Activated T-cell treated with anti-CD3 and anti-CD28 coated beads, Interleukin-2, amount 50 U/mL, for 72 hours (primary cell): Measurements from ENCODE around the gene TLR8. TPM values are rescaled to one million over a fixed set of nuclear protein-coding genes. Genes with fewer than 3 reads are reported as not detected.
A peak's percentile ranks its signal among the peaks of the same experiment; 100 is the strongest.
"Not testable (repeated sequence)": the region's sequence is repeated elsewhere in the genome, so short reads cannot be mapped to it uniquely, and the experiment has no call there.

ENCODE experiments used
- ATAC-seq, 2 donors: fragments of 150-1000 bp; cut with Tn5 transposase; replicated peaks in 1 of 2; 2 replicates each; pipeline ENCODE4 v1.10.0; 2021; ENCODE audit warnings: moderate library complexity in 2 of 2, mild to moderate bottlenecking in 1 of 2
- DNase-seq, 2 donors: peaks; one replicate each; pipeline ENCODE4 v3.0.0; 2021 to 2022; ENCODE audit warnings: mixed read lengths in 1 of 2
- H3K27ac Mint-ChIP-seq: one replicate; pipeline ENCODE4 v1.8.0; 2022; ENCODE audit warnings: mild to moderate bottlenecking, moderate library complexity, mixed read lengths
- H3K27me3 Mint-ChIP-seq: one replicate; pipeline ENCODE4 v1.8.0; 2022; ENCODE audit warnings: low read depth, mixed read lengths
- H3K36me3 Mint-ChIP-seq, 2 donors: one replicate each; pipeline ENCODE4 v1.8.0; 2022; ENCODE audit warnings: mixed read lengths in 2 of 2, mild to moderate bottlenecking in 1 of 2; ENCODE audit not compliant: insufficient read depth in 2 of 2
- H3K4me1 Mint-ChIP-seq: one replicate; pipeline ENCODE4 v1.8.0; 2022; ENCODE audit warnings: low read depth, mixed read lengths
- H3K4me3 Mint-ChIP-seq, 2 donors: one replicate each; pipeline ENCODE4 v1.8.0; 2022; ENCODE audit warnings: mild to moderate bottlenecking in 2 of 2, mixed read lengths in 2 of 2, moderate library complexity in 2 of 2
- H3K9me3 Mint-ChIP-seq, 2 donors: one replicate each; pipeline ENCODE4 v1.8.0; 2022; ENCODE audit warnings: mixed read lengths in 2 of 2
- total RNA-seq, 2 donors: library from RNA; stranded (reverse); gene quantifications; one replicate each; pipeline ENCODE4 v1.2.3, GENCODE V29; 2022

The TLR8 gene
- total RNA-seq, 2 donors from 2014 or later, result not detected

DNA sequence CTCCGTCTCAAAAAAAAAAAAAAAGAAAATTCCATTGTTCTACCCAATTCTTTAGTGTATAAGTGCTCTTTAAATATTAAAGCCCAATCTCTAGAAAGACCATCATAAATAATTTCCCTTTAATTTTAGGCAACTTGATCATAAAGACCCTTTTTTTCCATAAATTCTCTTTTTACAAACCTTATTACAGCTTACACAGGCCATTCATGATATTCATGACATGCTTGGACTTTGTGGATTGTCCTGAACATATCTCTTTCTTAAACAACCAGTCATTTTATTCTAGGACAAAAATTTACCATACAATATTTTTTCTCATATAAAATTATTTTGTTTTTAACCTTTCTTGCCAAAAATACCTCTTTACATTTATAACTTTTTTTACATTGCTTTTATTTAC lies 30.5 kb downstream of the TLR8 start:
- Mint-ChIP-seq H3K27ac (no peak overlapping the region), H3K4me1 (no peaks in the 10 kb centered on the region), H3K9me3 (peaks cover 0 to 5% of the 10 kb centered on the region in 2 donors), H3K4me3 (no peak overlapping the region), H3K27me3 (peaks cover 61% of the 10 kb centered on the region), H3K36me3 (peaks cover 0 to 11% of the 10 kb centered on the region in 2 donors)
- ATAC-seq, result no peak
- DNase-seq, result no peak

DNA sequence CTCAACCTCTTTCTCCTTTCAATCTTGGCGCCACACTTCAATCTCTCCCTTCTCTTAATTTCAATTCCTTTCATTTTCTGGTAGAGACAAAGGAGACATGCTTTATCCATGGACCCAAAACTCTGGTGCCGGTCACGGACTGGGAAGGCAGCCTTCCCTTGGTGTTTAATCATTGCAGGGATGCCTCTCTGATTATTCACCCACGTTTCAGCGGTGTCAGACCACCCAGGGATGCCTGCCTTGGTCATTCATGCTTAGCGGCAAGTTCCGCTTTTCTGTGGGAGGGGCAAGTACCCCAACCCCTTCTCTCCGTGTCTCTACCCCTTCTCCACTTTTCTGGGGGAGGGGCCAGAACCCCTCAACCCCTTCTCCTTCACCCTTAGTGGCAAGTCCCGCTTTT lies 34.1 kb downstream of the TLR8 start:
- Mint-ChIP-seq H3K36me3 (peaks cover 0 to 11% of the 10 kb centered on the region in 2 donors), H3K27me3 (peaks cover 64% of the 10 kb centered on the region)
- not testable (repeated sequence) for ATAC-seq, H3K4me3 Mint-ChIP-seq, H3K4me1 Mint-ChIP-seq, DNase-seq, H3K9me3 Mint-ChIP-seq, H3K27ac Mint-ChIP-seq

GRCh38 chrX:12943592-12943991 lies 37.2 kb downstream of the TLR8 start:
- H3K4me1 Mint-ChIP-seq, result peaks cover 28% of the 10 kb centered on the region
- H3K36me3 Mint-ChIP-seq, result peaks cover 0 to 11% of the 10 kb centered on the region in 2 donors
- not testable (repeated sequence) for ATAC-seq, H3K27ac Mint-ChIP-seq, H3K9me3 Mint-ChIP-seq, DNase-seq, H3K4me3 Mint-ChIP-seq
- peaks cover 60% of the 10 kb centered on the region for H3K27me3 Mint-ChIP-seq

- peaks cover 52% of the 10 kb centered on the region for H3K27me3 Mint-ChIP-seq
- H3K4me1 Mint-ChIP-seq, result peaks cover 36% of the 10 kb centered on the region
- DNase-seq, H3K9me3 Mint-ChIP-seq, H3K4me3 Mint-ChIP-seq, ATAC-seq: not testable (repeated sequence)
- peaks cover 0 to 11% of the 10 kb centered on the region in 2 donors for H3K36me3 Mint-ChIP-seq
- peak overlapping the region; percentile 85 for H3K27ac Mint-ChIP-seq
Observed at GRCh38 chrX:12944452-12944851, 38.0 kb downstream of the TLR8 start.

DNA sequence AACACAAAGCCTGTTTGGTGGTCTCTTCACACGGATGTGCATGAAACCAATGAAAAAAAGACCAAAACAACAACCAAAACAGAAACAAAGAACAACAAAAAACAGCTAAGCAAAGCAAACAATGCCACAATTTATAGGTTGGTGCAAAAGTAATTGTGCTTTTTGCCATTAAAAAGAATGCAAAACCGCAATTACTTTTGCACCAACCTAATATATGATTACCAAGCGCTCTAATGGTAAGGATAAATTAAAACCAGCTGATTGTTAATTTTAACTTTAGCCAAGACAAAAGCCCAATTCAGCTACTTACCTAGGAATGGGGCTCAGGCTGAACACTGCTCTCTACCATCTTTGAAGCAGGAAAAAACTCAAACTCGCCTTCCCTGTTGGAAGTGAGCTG lies 39.1 kb downstream of the TLR8 start:
- H3K4me3 Mint-ChIP-seq, result no peak overlapping the region
- no peak overlapping the region for H3K27ac Mint-ChIP-seq
- H3K4me1 Mint-ChIP-seq, result peaks cover 47% of the 10 kb centered on the region
- H3K36me3 Mint-ChIP-seq, result peaks cover 0 to 6% of the 10 kb centered on the region in 2 donors
- peaks cover 41% of the 10 kb centered on the region for H3K27me3 Mint-ChIP-seq
- peaks cover 0 to 3% of the 10 kb centered on the region in 2 donors for H3K9me3 Mint-ChIP-seq
- ATAC-seq (no peak), DNase-seq (no peak)

GRCh38 chrX:12946406-12946805 lies 40.0 kb downstream of the TLR8 start:
- Mint-ChIP-seq H3K4me1 (peaks cover 56% of the 10 kb centered on the region), H3K9me3 (no peaks in the 10 kb centered on the region), H3K4me3 (peak overlapping the region in 1 of 2 donors; percentile 90), H3K27me3 (peaks cover 32% of the 10 kb centered on the region), H3K36me3 (no peaks in the 10 kb centered on the region), H3K27ac (peak overlapping the region; percentile 90)
- DNase-seq (no peak), ATAC-seq (no peak)

DNA sequence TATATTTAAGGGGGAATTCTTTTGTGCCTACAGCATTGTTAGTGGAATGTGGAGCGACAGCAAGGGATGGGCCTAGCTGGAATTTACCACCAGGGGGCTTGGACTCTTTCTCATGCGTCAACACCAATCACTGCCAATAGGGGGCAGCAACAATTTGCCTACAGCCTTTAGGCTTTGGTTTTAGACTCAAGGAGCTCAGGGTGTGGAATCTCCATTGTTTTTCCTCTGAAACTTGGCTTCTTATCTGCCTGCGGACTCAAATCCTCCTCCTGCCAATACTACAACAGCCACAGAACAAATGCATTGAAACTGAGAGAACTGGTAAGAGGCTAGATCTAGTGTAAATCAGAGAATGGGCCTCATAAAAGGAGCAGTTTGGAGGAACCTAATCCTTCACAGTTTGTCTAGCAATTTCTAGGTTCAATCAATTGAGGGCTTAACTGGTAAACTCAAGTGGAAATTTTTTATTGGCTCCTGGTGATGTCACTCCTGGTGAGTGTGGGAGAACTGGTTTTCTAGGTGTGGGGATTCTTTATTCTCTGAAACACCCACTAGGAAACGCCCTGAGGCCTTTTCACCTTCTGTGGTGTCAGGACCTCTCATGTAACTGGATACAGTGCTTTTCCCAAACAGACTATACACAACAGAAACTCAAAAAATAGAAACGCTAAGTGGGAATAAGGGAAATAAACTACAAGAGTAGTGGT lies 40.6 kb downstream of the TLR8 start:
- H3K4me1 Mint-ChIP-seq, result peaks cover 61% of the 10 kb centered on the region
- no peaks in the 10 kb centered on the region for H3K36me3 Mint-ChIP-seq
- peak overlapping the region; percentile 90 for H3K27ac Mint-ChIP-seq
- DNase-seq (peak; percentile 78), ATAC-seq (peak; percentile 13 to 20)
- no peaks in the 10 kb centered on the region for H3K9me3 Mint-ChIP-seq
- H3K27me3 Mint-ChIP-seq, result peaks cover 26% of the 10 kb centered on the region
- peak overlapping the region; percentile 58 to 90 for H3K4me3 Mint-ChIP-seq

DNA sequence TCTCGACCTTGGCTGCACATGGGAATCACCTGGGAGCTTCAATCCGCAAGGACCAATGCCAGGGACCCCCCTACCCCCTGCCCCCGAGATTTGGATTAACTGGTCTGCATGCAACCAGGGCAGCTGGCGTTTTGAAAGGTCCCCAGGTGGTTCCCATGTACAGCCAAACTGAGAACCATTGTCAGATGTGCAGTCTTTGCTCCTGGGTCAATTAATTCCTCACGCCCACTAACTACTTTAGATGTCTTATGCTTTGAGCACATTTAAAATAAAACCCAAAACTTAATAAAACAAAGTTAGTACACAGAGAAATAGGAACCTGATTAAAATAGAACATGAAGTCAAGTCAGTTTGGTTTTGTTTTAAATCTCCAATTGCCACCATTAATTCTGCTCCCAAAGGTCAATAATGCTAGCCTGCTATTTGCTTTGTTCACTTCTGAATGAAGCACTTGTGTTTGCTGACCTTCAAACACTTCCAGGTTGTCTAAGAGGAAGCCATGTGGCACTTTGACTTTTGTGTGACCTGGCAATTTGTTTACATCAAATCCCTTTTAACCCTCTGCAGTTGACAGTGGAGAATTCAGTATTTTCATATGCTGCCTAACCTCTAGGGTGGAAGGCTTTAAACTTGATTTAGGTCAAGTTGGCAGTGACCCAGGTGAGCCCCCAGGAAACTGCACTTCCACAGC lies 41.3 kb downstream of the TLR8 start:
- H3K36me3 Mint-ChIP-seq, result no peaks in the 10 kb centered on the region
- peaks cover 19% of the 10 kb centered on the region for H3K27me3 Mint-ChIP-seq
- H3K27ac Mint-ChIP-seq, result peak overlapping the region; percentile 90
- DNase-seq (peak in 1 of 2 donors; percentile 1), ATAC-seq (no peak)
- H3K9me3 Mint-ChIP-seq, result no peaks in the 10 kb centered on the region
- peak overlapping the region; percentile 58 to 90 for H3K4me3 Mint-ChIP-seq
- H3K4me1 Mint-ChIP-seq, result peaks cover 67% of the 10 kb centered on the region

DNA sequence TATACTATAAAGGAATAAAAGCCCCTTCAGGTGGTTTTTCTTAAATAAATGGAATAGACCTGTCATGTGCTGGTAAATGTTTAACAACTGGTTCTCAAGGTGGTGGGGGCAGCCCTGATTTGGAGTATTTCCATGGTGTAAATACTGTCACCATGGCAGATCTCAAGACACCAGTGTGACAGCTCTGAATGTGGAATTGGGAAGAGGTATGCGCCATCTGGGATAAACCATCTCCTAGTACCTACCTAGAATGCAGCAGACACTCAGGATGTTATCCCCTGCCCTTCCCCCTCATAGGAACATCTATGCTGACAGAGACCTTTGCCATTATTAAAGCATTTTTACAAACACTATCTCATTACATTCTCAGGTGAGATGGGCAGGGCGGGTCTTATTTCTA lies 42.1 kb downstream of the TLR8 start:
- Mint-ChIP-seq H3K4me3 (peak overlapping the region; percentile 84 to 90), H3K4me1 (peaks cover 75% of the 10 kb centered on the region), H3K27ac (peak overlapping the region; percentile 97), H3K27me3 (peaks cover 12% of the 10 kb centered on the region), H3K9me3 (no peaks in the 10 kb centered on the region), H3K36me3 (no peaks in the 10 kb centered on the region)
- no peak for DNase-seq
- no peak for ATAC-seq

DNA sequence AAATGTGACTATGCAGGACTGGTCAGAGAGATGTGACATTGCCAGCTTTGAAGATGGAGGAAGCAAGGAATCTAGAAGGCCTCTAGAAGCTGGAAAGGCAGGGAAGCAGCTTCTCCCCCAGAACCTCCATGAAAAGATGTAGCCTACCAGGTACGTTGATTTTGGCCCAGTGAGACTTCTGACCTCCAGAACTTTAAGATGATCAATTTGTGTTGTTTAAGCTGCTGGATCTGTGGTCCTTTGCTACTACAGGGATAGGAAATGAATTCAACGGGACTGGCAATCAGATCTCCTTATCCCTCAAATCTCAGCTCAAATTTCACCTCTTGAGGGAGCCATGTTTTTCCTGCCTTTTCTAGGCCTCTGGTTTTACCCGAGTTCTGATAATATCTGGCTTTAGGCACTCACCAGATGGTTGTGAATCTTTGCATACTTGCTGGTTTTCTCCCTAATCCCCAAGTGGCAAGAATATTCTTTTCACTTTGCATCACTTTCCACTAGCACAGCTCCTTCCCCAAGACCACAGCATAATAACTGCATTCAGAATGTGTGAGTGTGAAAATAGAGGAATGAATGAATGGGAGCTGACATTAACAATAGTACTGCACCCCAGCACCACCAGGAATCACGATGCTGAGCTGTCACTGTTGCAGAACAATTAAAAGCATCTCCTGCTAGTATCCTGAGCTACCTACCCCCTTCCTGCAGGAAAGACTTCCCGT lies 42.9 kb downstream of the TLR8 start:
- Mint-ChIP-seq H3K9me3 (no peaks in the 10 kb centered on the region), H3K4me1 (peaks cover 83% of the 10 kb centered on the region), H3K27ac (peak overlapping the region; percentile 97), H3K27me3 (peaks cover 12% of the 10 kb centered on the region), H3K4me3 (peak overlapping the region; percentile 84 to 90), H3K36me3 (no peaks in the 10 kb centered on the region)
- ATAC-seq (no peak), DNase-seq (no peak)

DNA sequence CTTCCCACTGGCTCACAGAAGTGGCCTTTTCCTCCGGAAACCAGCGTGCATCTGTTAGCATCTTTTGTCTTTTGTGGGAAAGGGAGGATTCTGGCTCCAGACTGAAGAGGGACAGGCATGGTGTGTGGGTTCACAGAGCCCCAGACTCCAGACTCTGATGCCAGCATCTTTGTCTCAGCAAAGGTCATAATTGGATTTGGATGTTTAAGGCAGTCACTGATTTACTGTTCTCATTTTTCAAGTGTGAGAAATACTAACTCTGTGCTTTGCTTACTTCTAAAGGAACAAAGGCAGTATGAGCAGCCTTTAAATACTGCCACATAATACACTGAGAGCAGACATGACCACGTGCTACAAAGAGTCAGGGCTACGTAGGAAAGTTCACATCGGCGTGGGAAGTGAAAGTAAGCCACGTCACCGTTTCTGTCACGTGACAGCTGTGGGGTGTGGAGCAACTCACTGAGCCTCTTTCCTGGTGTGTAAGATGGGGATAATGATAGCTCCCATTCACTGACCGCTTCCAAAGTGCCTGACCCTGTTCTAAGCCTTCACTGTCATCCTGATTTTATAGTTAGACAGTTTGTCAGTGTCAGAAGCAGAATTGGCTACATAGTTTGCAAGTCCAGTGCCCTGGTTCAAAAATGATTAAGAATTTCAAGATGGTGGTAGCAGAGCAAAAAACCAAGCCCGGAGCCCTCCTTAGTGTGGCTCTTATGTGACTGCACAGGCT lies 43.7 kb downstream of the TLR8 start:
- H3K27me3 Mint-ChIP-seq, result peaks cover 5% of the 10 kb centered on the region
- H3K27ac Mint-ChIP-seq, result peak overlapping the region; percentile 97
- peaks cover 91% of the 10 kb centered on the region for H3K4me1 Mint-ChIP-seq
- peaks cover 0 to under 1% of the 10 kb centered on the region in 2 donors for H3K36me3 Mint-ChIP-seq
- no peaks in the 10 kb centered on the region for H3K9me3 Mint-ChIP-seq
- ATAC-seq (peak; percentile 72 to 74), DNase-seq (peak; percentile 83 to 90)
- H3K4me3 Mint-ChIP-seq, result peak overlapping the region; percentile 84 to 90

DNA sequence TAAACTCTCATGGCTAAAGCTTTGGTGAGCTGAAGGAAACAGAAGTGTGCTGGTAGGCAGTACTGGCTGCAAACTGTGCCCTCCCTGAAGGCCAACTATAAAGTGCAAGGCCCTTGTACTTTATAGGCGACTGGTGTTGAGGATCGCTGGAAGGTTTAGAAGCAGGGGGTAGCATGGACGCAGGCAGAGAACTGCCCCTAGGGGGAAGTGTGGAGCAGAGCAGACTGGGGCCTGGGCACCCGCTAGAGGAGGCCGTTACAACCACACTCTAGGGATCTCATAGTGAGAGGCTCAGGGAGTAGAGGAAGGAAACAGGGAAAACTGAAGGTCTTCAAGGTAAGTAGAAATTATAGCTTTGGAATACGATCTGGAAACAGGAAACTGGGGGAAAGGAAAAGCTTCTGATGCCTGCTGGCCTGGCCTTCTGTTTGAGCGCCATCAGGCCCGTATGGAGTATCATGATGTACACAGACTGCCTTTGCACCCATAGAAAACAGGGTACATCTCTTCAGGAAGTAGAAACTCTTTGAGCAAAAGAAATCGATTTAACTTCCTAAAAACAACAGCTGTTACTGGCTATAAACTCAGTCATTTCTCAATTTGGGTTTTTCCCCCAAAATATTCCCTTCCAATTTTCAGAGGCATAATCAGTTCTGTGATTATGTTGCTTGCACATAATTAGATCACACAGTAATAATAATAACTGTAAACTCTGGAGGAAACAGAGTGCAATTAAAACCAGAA lies 44.6 kb downstream of the TLR8 start:
- Mint-ChIP-seq H3K4me1 (peaks cover 97% of the 10 kb centered on the region), H3K27me3 (no peaks in the 10 kb centered on the region), H3K9me3 (no peaks in the 10 kb centered on the region), H3K4me3 (peak overlapping the region; percentile 84 to 90), H3K36me3 (peaks cover 0 to 5% of the 10 kb centered on the region in 2 donors), H3K27ac (peak overlapping the region; percentile 97)
- ATAC-seq (peak; percentile 71 to 74), DNase-seq (peak; percentile 78 to 84)
